K562 (cell line): ENCODE data around the gene RCC1. TPM values are rescaled to one million over a fixed set of nuclear protein-coding genes. Genes with fewer than 3 reads are reported as not detected.

Source experiments
- CBX3 ChIP-seq, 2 experiments: IDR thresholded peaks; 1 replicate in 1 of 2; 2 replicates in 1 of 2; pipeline ENCODE4 v1.6.1; 2012; ENCODE audit warnings: inconsistent platforms in 2 of 2, low read length in 2 of 2, borderline replicate concordance in 1 of 2, control low read depth in 1 of 2
- CHD2 ChIP-seq: IDR thresholded peaks from 2 replicates; pipeline ENCODE4 v1.6.1; 2011; ENCODE audit warnings: low read depth, low read length
- DMBX1 ChIP-seq: fragments of 250-450 bp; sonication (Bioruptor Pico); IDR thresholded peaks from 2 replicates; pipeline ENCODE4 v1.8.0; 2022; ENCODE audit warnings: inconsistent platforms, mild to moderate bottlenecking, moderate library complexity, borderline replicate concordance
- FOXK2 ChIP-seq, 2 experiments: fragments of 450-650 bp; IDR thresholded peaks in 1 of 2; conservative IDR thresholded peaks in 1 of 2; 2 replicates each; pipeline ENCODE4 v1.6.1; 2016; ENCODE audit warnings: low read depth in 2 of 2, mild to moderate bottlenecking in 1 of 2
- ILK ChIP-seq: fragments of 450-650 bp; IDR thresholded peaks from 2 replicates; pipeline ENCODE4 v1.6.1; 2016; ENCODE audit warnings: missing genetic modification characterization, low read depth, mild to moderate bottlenecking, missing compliant biosample characterization, moderate library complexity, borderline replicate concordance
- KAT2B ChIP-seq: IDR thresholded peaks from one replicate; pipeline ENCODE4 v1.6.1; 2012; ENCODE audit warnings: low read depth, mild to moderate bottlenecking, control low read depth, inconsistent platforms, low read length, moderate library complexity
- KDM5B ChIP-seq: fragments of 200-600 bp; sonication (generic); IDR thresholded peaks from 2 replicates; pipeline ENCODE4 v1.6.1; 2012; ENCODE audit warnings: low read depth, mild to moderate bottlenecking, moderate library complexity, low read length, control low read depth, inconsistent platforms; ENCODE audit not compliant: insufficient replicate concordance
- MAFK ChIP-seq: IDR thresholded peaks from 2 replicates; pipeline ENCODE4 v1.6.1; 2011; ENCODE audit warnings: low read length, improper control_type of control experiment
- MTA1 ChIP-seq: fragments of 450-650 bp; IDR thresholded peaks from 2 replicates; pipeline ENCODE4 v1.6.1; 2017; ENCODE audit warnings: borderline replicate concordance
- PCBP1 ChIP-seq: fragments of 200-400 bp; formaldehyde crosslinking; IDR thresholded peaks from 2 replicates; pipeline ENCODE4 v1.6.1; 2018; ENCODE audit warnings: mild to moderate bottlenecking, low read depth, low read length; ENCODE audit not compliant: poor library complexity, severe bottlenecking
- POLR2AphosphoS2 ChIP-seq: IDR thresholded peaks from 2 replicates; pipeline ENCODE4 v1.6.1; 2012; ENCODE audit warnings: low read length, improper control_type of control experiment
- PRPF4 ChIP-seq: fragments of 200-400 bp; formaldehyde crosslinking; IDR thresholded peaks from one replicate; pipeline ENCODE4 v1.6.1; 2017; ENCODE audit warnings: low read length, low read depth, mild to moderate bottlenecking; ENCODE audit not compliant: insufficient read depth, poor library complexity, severe bottlenecking
- RFX7 ChIP-seq: fragments of 250-450 bp; sonication (Bioruptor Pico); IDR thresholded peaks from 2 replicates; pipeline ENCODE4 v1.5.1; 2021; ENCODE audit warnings: mild to moderate bottlenecking
- SIN3A ChIP-seq, 2 experiments: fragments of 150-350 bp in 1 of 2; IDR thresholded peaks; 2 replicates each; pipeline ENCODE4 v1.6.1; 2011 to 2016; ENCODE audit warnings: borderline replicate concordance in 2 of 2, low read depth in 2 of 2, low read length in 2 of 2, mild to moderate bottlenecking in 2 of 2, moderate library complexity in 2 of 2; ENCODE audit not compliant: control insufficient read depth in 1 of 2
- SP1 ChIP-seq: sonication (generic); formaldehyde crosslinking; IDR thresholded peaks from 2 replicates; pipeline ENCODE4 v1.8.1; 2022; ENCODE audit warnings: mild to moderate bottlenecking, missing genetic modification reagents
- TFAM ChIP-seq: fragments of 250-450 bp; sonication (Bioruptor Pico); conservative IDR thresholded peaks from 2 replicates; pipeline ENCODE4 v1.5.0; 2021; ENCODE audit warnings: mild to moderate bottlenecking, moderate library complexity
- TSC22D4 ChIP-seq: fragments of 450-650 bp; IDR thresholded peaks from 2 replicates; pipeline ENCODE4 v1.6.1; 2016; ENCODE audit warnings: missing genetic modification characterization, missing biosample characterization, control low read depth
- USF1 ChIP-seq: sonication (generic); formaldehyde crosslinking; IDR thresholded peaks from 2 replicates; pipeline ENCODE4 v1.9.0; 2022; ENCODE audit warnings: mild to moderate bottlenecking, missing genetic modification reagents
- ZBED1 ChIP-seq: IDR thresholded peaks from 2 replicates; pipeline ENCODE4 v1.6.1; 2014
- ZC3H4 ChIP-seq: sonication (generic); formaldehyde crosslinking; IDR thresholded peaks from 2 replicates; pipeline ENCODE4 v1.9.0; 2021; ENCODE audit warnings: missing genetic modification reagents, borderline replicate concordance
- ZNF76 ChIP-seq: fragments of 250-450 bp; sonication (Bioruptor Pico); IDR thresholded peaks from 2 replicates; pipeline ENCODE4 v1.4.0; 2020; ENCODE audit warnings: mild to moderate bottlenecking, moderate library complexity, borderline replicate concordance
- polyA plus RNA-seq, 8 experiments: library from polyadenylated mRNA; depleted of rRNA in 4 of 8; stranded (reverse) in 5 of 8; unstranded in 3 of 8; fragments of >200 nt; fragmentation: Nextera tagmentation in 2 of 8; fragmentation: Illumina TruSeq in 1 of 8; extraction: Ambion mirVana in 2 of 8; extraction: Trizol in 1 of 8; gene quantifications; 2 replicates each; pipeline versions ENCODE4 v1.2.1 to v1.2.3, GENCODE V29; 2011 to 2014; ENCODE audit warnings: inconsistent platforms in 1 of 8, missing spikeins in 1 of 8
- total RNA-seq, 7 experiments: library from RNA; depleted of rRNA in 6 of 7; stranded (reverse); fragments of >200 nt in 6 of 7; fragmentation: Illumina TruSeq in 2 of 7; extraction: Trizol in 2 of 7; gene quantifications; 2 replicates each; pipeline versions ENCODE4 v1.2.1 to v1.2.3, GENCODE V29; 2011 to 2021; ENCODE audit warnings: low replicate concordance in 1 of 7
- TF ChIP-seq, protein P1 (sequence below), 2 experiments: IDR thresholded peaks; 2 replicates each; pipeline ENCODE4 v1.6.1; 2012; ENCODE audit warnings: improper control_type of control experiment in 2 of 2, low read depth in 2 of 2, low read length in 2 of 2, borderline replicate concordance in 1 of 2
- TF ChIP-seq, protein P2 (sequence below): fragments of 450-650 bp; formaldehyde crosslinking; IDR thresholded peaks from 2 replicates; pipeline ENCODE4 v1.4.0; 2022; ENCODE audit warnings: mild to moderate bottlenecking, moderate library complexity
- TF ChIP-seq, protein P3 (sequence below): fragments of 450-650 bp; IDR thresholded peaks from 2 replicates; pipeline ENCODE4 v1.6.1; 2016

Gene RCC1
- total and polyA plus RNA-seq, 9 of the 15 experiments (the other 6 are each of a cell fraction or from before 2014, with no cell fraction given), result 16.4 to 202 (median 107) TPM

- TF ChIP-seq, protein P1, sequence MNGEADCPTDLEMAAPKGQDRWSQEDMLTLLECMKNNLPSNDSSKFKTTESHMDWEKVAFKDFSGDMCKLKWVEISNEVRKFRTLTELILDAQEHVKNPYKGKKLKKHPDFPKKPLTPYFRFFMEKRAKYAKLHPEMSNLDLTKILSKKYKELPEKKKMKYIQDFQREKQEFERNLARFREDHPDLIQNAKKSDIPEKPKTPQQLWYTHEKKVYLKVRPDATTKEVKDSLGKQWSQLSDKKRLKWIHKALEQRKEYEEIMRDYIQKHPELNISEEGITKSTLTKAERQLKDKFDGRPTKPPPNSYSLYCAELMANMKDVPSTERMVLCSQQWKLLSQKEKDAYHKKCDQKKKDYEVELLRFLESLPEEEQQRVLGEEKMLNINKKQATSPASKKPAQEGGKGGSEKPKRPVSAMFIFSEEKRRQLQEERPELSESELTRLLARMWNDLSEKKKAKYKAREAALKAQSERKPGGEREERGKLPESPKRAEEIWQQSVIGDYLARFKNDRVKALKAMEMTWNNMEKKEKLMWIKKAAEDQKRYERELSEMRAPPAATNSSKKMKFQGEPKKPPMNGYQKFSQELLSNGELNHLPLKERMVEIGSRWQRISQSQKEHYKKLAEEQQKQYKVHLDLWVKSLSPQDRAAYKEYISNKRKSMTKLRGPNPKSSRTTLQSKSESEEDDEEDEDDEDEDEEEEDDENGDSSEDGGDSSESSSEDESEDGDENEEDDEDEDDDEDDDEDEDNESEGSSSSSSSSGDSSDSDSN (IDR thresholded peaks at IDR 0.05; ENCODE audit: borderline replicate concordance in 1 of 2, low read depth in 2 of 2, low read length in 2 of 2), result no peak
- TF ChIP-seq KAT2B (no peak), MTA1 (no peak), PRPF4 (no peak), FOXK2 (conservative IDR thresholded peaks at IDR 0.05 in 1 of 2, IDR thresholded peaks at IDR 0.05 in 1 of 2; ENCODE audit: low read depth in 2 of 2) (no peak), ZC3H4 (CRISPR knock-in tag) (no peak), ZBED1 (peak; percentile 51; the same call in 1 of the 2 replicates), MAFK (no peak), USF1 (CRISPR knock-in tag) (no peak), CHD2 (no peak), POLR2AphosphoS2 (peak; percentile 93; the same call in 1 of the 2 replicates), RFX7 (no peak), SP1 (0 out of 2 replicates have a peak, but pooled peaks have one; percentile 18), SIN3A (IDR thresholded peaks at IDR 0.05; ENCODE audit: borderline replicate concordance in 2 of 2, control insufficient read depth in 1 of 2, low read depth in 2 of 2, low read length in 2 of 2) (0 out of 4 replicates have a peak, but pooled peaks of 1 of the 2 experiments have one; percentile 37), TSC22D4 (tag) (no peak), CBX3 (IDR thresholded peaks at IDR 0.05; ENCODE audit: borderline replicate concordance in 1 of 2, low read length in 2 of 2) (no peak), TFAM (CRISPR knock-in tag) (no peak), ZNF76 (no peak), DMBX1 (CRISPR knock-in tag) (no peak), ILK (tag) (no peak), PCBP1 (no peak), KDM5B (peak; percentile 72)
- TF ChIP-seq, protein P2, sequence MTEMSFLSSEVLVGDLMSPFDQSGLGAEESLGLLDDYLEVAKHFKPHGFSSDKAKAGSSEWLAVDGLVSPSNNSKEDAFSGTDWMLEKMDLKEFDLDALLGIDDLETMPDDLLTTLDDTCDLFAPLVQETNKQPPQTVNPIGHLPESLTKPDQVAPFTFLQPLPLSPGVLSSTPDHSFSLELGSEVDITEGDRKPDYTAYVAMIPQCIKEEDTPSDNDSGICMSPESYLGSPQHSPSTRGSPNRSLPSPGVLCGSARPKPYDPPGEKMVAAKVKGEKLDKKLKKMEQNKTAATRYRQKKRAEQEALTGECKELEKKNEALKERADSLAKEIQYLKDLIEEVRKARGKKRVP, result no peak
- TF ChIP-seq, protein P3, sequence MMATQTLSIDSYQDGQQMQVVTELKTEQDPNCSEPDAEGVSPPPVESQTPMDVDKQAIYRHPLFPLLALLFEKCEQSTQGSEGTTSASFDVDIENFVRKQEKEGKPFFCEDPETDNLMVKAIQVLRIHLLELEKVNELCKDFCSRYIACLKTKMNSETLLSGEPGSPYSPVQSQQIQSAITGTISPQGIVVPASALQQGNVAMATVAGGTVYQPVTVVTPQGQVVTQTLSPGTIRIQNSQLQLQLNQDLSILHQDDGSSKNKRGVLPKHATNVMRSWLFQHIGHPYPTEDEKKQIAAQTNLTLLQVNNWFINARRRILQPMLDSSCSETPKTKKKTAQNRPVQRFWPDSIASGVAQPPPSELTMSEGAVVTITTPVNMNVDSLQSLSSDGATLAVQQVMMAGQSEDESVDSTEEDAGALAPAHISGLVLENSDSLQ, result no peak
Measured at GRCh38 chr1:28577052-28577678, 71.3 kb downstream of the RCC1 start (continued).
